ENCODE data around the gene CDK18.

GRCh38 chr1:205500240-205501233, 3.9 kb upstream of the CDK18 start:
- no peak for TF ChIP-seq CTCF (IDR thresholded peaks at IDR 0.05)
- TF ChIP-seq POLR2A (IDR thresholded peaks at IDR 0.05), result no peak

Data from thyroid gland (tissue), 4 donors.